Gastrocnemius medialis (tissue), 4 donors: ENCODE results near the gene TMCO4. TPM values are rescaled to one million over a fixed set of nuclear protein-coding genes. Genes with fewer than 3 reads are reported as not detected.

ENCODE experiments used
- ATAC-seq, 2 donors: fragments of 150-250 bp; one replicate each; pipeline ENCODE4 v1.9.1; 2016
- DNase-seq, 2 donors: peaks; one replicate each; pipeline ENCODE4 v3.0.0-alpha.2; 2019
- H3K27ac ChIP-seq, 4 donors: fragments of 200-600 bp; sonication (generic); 1 replicate in 1 of 4; 2 replicates in 3 of 4; pipeline ENCODE4 v1.5.1; 2016 to 2018; ENCODE audit warnings: mild to moderate bottlenecking in 2 of 4, moderate library complexity in 1 of 4
- H3K27me3 ChIP-seq, 3 donors: fragments of 200-600 bp; sonication (generic) in 2 of 3; 1 replicate in 1 of 3; 2 replicates in 2 of 3; pipeline versions ENCODE4 v1.5.1 to v1.6.0; 2016 to 2019; ENCODE audit warnings: mild to moderate bottlenecking in 1 of 3, moderate library complexity in 1 of 3
- H3K36me3 ChIP-seq, 2 donors: fragments of 200-600 bp; sonication (generic) in 1 of 2; one replicate each; pipeline ENCODE4 v1.5.1; 2017 to 2018
- H3K4me1 ChIP-seq, 2 donors: fragments of 200-600 bp; sonication (generic) in 1 of 2; one replicate each; pipeline ENCODE4 v1.5.1; 2016 to 2017; ENCODE audit warnings: mild to moderate bottlenecking in 2 of 2
- H3K4me3 ChIP-seq, 4 donors: fragments of 200-600 bp; sonication (generic) in 3 of 4; 1 replicate in 1 of 4; 2 replicates in 3 of 4; pipeline ENCODE4 v1.5.1; 2016 to 2019; ENCODE audit warnings: mild to moderate bottlenecking in 2 of 4
- H3K9me3 ChIP-seq, 3 donors: fragments of 200-600 bp; sonication (generic) in 2 of 3; 1 replicate in 1 of 3; 2 replicates in 2 of 3; pipeline ENCODE4 v1.5.1; 2016 to 2019
- POLR2A ChIP-seq, 2 donors: fragments of 450-650 bp; IDR thresholded peaks; one replicate each; pipeline ENCODE4 v1.6.1; 2017; ENCODE audit warnings: antibody characterized with exemption in 2 of 2, mild to moderate bottlenecking in 2 of 2, moderate library complexity in 2 of 2
- in situ Hi-C, 4 donors: fragments of 200-750 bp; cut with MboI; loops; one replicate each; pipeline versions ENCODE4 v1.15.0 to v1.8.0; 2017; ENCODE audit warnings: low sequenced_read_pairs in 4 of 4
- intact Hi-C: fragments of 100-400 bp; cut with DNase I; formaldehyde crosslinking; loops from one replicate; pipeline ENCODE4 v1.15.1; 2023; ENCODE audit warnings: low total_unique reads
- total RNA-seq, 4 donors: library from RNA; depleted of rRNA; stranded (reverse); fragments of >200 nt; gene quantifications; one replicate each; pipeline versions ENCODE4 v1.1.0 to v1.2.3, GENCODE V29; 2016
- TF ChIP-seq, protein P1 (sequence below), 5 experiments: fragments of 450-650 bp in 3 of 5; fragments of 200-600 bp in 2 of 5; sonication (generic) in 2 of 5; IDR thresholded peaks in 4 of 5; conservative IDR thresholded peaks in 1 of 5; 1 replicate in 4 of 5; 2 replicates in 1 of 5; pipeline ENCODE4 v1.5.1; 2016 to 2019; ENCODE audit warnings: antibody characterized with exemption in 5 of 5, mild to moderate bottlenecking in 3 of 5, moderate library complexity in 3 of 5

Gene TMCO4
- total RNA-seq, 4 donors from 2014 or later = 0.95 to 3.9 (median 2.4) TPM

DNA sequence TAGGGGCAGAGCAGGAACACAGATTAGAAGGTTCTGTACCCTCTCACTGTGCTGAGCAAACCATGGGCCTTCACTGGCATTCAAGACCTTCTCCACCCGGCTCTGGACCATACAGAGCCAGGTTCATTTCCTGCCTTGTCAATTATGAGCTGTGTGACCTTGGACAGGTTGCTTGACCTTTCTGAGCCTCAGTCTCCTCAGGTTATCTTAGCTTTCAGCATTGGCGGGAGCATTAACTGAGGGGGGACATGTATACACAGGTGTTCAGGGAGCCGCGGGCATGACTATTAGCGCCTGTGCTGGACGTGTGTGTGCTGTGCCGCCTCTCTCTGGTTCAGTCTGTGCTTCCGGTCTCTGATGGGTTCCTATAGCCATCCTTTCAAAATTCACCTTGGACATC, 102.9 kb downstream of the TMCO4 start:
- intact Hi-C loops = no loop called here
- in situ Hi-C loops = no loop called here
- Histone ChIP-seq H3K27ac (no peak overlapping the region), H3K36me3 (no peaks in the 10 kb centered on the region), H3K9me3 (no peaks in the 10 kb centered on the region), H3K4me1 (no peaks in the 10 kb centered on the region), H3K4me3 (no peak overlapping the region), H3K27me3 (no peaks in the 10 kb centered on the region)
- ATAC-seq (no peak), DNase-seq (no peak)
- TF ChIP-seq POLR2A (IDR thresholded peaks at IDR 0.05) = no peak
- TF ChIP-seq, protein P1, sequence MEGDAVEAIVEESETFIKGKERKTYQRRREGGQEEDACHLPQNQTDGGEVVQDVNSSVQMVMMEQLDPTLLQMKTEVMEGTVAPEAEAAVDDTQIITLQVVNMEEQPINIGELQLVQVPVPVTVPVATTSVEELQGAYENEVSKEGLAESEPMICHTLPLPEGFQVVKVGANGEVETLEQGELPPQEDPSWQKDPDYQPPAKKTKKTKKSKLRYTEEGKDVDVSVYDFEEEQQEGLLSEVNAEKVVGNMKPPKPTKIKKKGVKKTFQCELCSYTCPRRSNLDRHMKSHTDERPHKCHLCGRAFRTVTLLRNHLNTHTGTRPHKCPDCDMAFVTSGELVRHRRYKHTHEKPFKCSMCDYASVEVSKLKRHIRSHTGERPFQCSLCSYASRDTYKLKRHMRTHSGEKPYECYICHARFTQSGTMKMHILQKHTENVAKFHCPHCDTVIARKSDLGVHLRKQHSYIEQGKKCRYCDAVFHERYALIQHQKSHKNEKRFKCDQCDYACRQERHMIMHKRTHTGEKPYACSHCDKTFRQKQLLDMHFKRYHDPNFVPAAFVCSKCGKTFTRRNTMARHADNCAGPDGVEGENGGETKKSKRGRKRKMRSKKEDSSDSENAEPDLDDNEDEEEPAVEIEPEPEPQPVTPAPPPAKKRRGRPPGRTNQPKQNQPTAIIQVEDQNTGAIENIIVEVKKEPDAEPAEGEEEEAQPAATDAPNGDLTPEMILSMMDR (IDR thresholded peaks at IDR 0.05 in 4 of 5, conservative IDR thresholded peaks at IDR 0.05 in 1 of 5) = no peak

DNA sequence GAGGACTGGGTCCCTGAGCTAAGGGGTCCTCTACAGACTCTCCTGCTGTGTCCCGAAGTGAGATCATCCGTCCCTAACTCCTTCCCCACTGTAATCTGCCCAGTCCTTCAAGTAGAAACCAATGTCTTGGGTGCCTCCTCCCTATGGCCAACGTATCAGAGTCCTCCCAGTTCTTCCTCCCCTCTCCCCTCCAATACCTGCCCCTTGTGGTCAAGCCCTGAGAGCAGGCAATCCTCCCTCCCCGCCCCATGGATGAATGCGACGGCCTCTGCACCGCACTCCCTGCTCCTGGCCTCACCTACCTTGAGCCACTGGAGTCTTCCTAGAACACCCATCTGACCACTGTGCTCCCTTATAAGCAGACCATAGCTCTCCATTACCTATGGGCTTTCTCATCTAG, 103.9 kb downstream of the TMCO4 start:
- intact Hi-C loops (no loop called here), in situ Hi-C loops (no loop called here)
- TF ChIP-seq, protein P1 (IDR thresholded peaks at IDR 0.05 in 4 of 5, conservative IDR thresholded peaks at IDR 0.05 in 1 of 5) = no peak
- TF ChIP-seq POLR2A (IDR thresholded peaks at IDR 0.05) = no peak
- Histone ChIP-seq H3K36me3 (no peaks in the 10 kb centered on the region), H3K9me3 (no peaks in the 10 kb centered on the region), H3K4me3 (no peak overlapping the region), H3K27me3 (no peaks in the 10 kb centered on the region), H3K4me1 (no peaks in the 10 kb centered on the region), H3K27ac (no peak overlapping the region)
- ATAC-seq = no peak
- no peak for DNase-seq

GRCh38 chr1:19694298-19694697, 105.4 kb downstream of the TMCO4 start:
- no peak for TF ChIP-seq POLR2A (IDR thresholded peaks at IDR 0.05)
- TF ChIP-seq, protein P1 (IDR thresholded peaks at IDR 0.05 in 4 of 5, conservative IDR thresholded peaks at IDR 0.05 in 1 of 5) = no peak
- in situ Hi-C loops (no loop called here), intact Hi-C loops (no loop called here)
- Histone ChIP-seq H3K36me3 (no peaks in the 10 kb centered on the region), H3K27me3 (no peaks in the 10 kb centered on the region), H3K4me3 (no peak overlapping the region), H3K27ac (no peak overlapping the region), H3K9me3 (no peaks in the 10 kb centered on the region), H3K4me1 (no peaks in the 10 kb centered on the region)
- ATAC-seq = no peak
- DNase-seq = no peak

GRCh38 chr1:19690342-19690741, 109.4 kb downstream of the TMCO4 start:
- no peak overlapping the region for H3K27ac ChIP-seq
- DNase-seq (no peak), ATAC-seq (no peak)
- H3K36me3 ChIP-seq = no peaks in the 10 kb centered on the region
- no peaks in the 10 kb centered on the region for H3K9me3 ChIP-seq
- TF ChIP-seq, protein P1 (IDR thresholded peaks at IDR 0.05 in 4 of 5, conservative IDR thresholded peaks at IDR 0.05 in 1 of 5) = no peak
- TF ChIP-seq POLR2A (IDR thresholded peaks at IDR 0.05) = no peak
- H3K4me1 ChIP-seq = no peaks in the 10 kb centered on the region
- H3K4me3 ChIP-seq = no peak overlapping the region
- no peaks in the 10 kb centered on the region for H3K27me3 ChIP-seq
- intact Hi-C loops = no loop called here
- in situ Hi-C loops = no loop called here

GRCh38 chr1:19689856-19690255, 109.9 kb downstream of the TMCO4 start:
- no peaks in the 10 kb centered on the region for H3K4me1 ChIP-seq
- TF ChIP-seq POLR2A (IDR thresholded peaks at IDR 0.05) = no peak
- TF ChIP-seq, protein P1 (IDR thresholded peaks at IDR 0.05 in 4 of 5, conservative IDR thresholded peaks at IDR 0.05 in 1 of 5) = no peak
- intact Hi-C loops (no loop called here), in situ Hi-C loops (no loop called here)
- H3K27me3 ChIP-seq = no peaks in the 10 kb centered on the region
- no peaks in the 10 kb centered on the region for H3K9me3 ChIP-seq
- ATAC-seq (no peak), DNase-seq (no peak)
- no peaks in the 10 kb centered on the region for H3K36me3 ChIP-seq
- no peak overlapping the region for H3K4me3 ChIP-seq
- H3K27ac ChIP-seq = no peak overlapping the region
